Tibial nerve (tissue), 4 donors: ENCODE results near the gene SEMA4C. TPM values are rescaled to one million over a fixed set of nuclear protein-coding genes. Genes with fewer than 3 reads are reported as not detected.
A peak's percentile ranks its signal among the peaks of the same experiment; 100 is the strongest.

Source experiments
- DNase-seq, 2 donors: peaks; one replicate each; pipeline ENCODE4 v3.0.0-alpha.2; 2019; ENCODE audit warnings: low spot score in 2 of 2
- H3K27ac ChIP-seq, 4 donors: fragments of 200-600 bp; sonication (generic) in 3 of 4; one replicate each; pipeline ENCODE4 v1.5.1; 2017 to 2019; ENCODE audit warnings: mild to moderate bottlenecking in 1 of 4
- H3K27me3 ChIP-seq, 2 donors: fragments of 200-600 bp; sonication (generic) in 1 of 2; one replicate each; pipeline versions ENCODE4 v1.5.1 to v1.6.0; 2017 to 2019
- H3K36me3 ChIP-seq, 3 donors: fragments of 200-600 bp; sonication (generic); one replicate each; pipeline ENCODE4 v1.5.1; 2018 to 2019
- H3K4me1 ChIP-seq, 4 donors: fragments of 200-600 bp; sonication (generic) in 3 of 4; one replicate each; pipeline ENCODE4 v1.5.1; 2017 to 2019
- H3K4me3 ChIP-seq, 4 donors: fragments of 200-600 bp; sonication (generic) in 3 of 4; one replicate each; pipeline ENCODE4 v1.5.1; 2017 to 2019; ENCODE audit warnings: mild to moderate bottlenecking in 1 of 4, moderate library complexity in 1 of 4
- H3K9me3 ChIP-seq, 4 donors: fragments of 200-600 bp; sonication (generic) in 3 of 4; one replicate each; pipeline ENCODE4 v1.5.1; 2017 to 2019
- CTCF ChIP-seq, 5 experiments: fragments of 200-600 bp in 3 of 5; fragments of 450-650 bp in 2 of 5; sonication (generic) in 3 of 5; IDR thresholded peaks; one replicate each; pipeline ENCODE4 v1.5.1; 2016 to 2019; ENCODE audit warnings: antibody characterized with exemption in 5 of 5, mild to moderate bottlenecking in 3 of 5, moderate library complexity in 2 of 5
- EP300 ChIP-seq, 2 donors: sonication (generic); formaldehyde crosslinking; IDR thresholded peaks; one replicate each; pipeline ENCODE4 v1.6.1; 2017; ENCODE audit warnings: antibody characterized with exemption in 2 of 2, mild to moderate bottlenecking in 1 of 2
- POLR2A ChIP-seq, 2 donors: fragments of 450-650 bp; IDR thresholded peaks; one replicate each; pipeline ENCODE4 v1.6.1; 2017; ENCODE audit warnings: antibody characterized with exemption in 2 of 2, mild to moderate bottlenecking in 2 of 2, moderate library complexity in 2 of 2
- whole genome bisulfite sequencing, 2 donors: methylation state at CpG; one replicate each; pipeline ENCODE4 v1.1.5; 2018; 5-methylcytosine and 5-hydroxymethylcytosine counted together
- total RNA-seq, 4 donors: library from RNA; depleted of rRNA; stranded (reverse); fragments of >200 nt; gene quantifications; one replicate each; pipeline ENCODE4 v1.1.0, GENCODE V29; 2016

The SEMA4C gene
- total RNA-seq, 4 donors from 2014 or later = 120 to 181 (median 147) TPM

GRCh38 chr2:96898135-96898505 lies 28.2 kb upstream of the SEMA4C start:
- WGBS, 2 donors = 82 to 86% methylated on average over 8 of the region's 8 CpGs
- TF ChIP-seq EP300 (IDR thresholded peaks at IDR 0.05) (no peak), POLR2A (IDR thresholded peaks at IDR 0.05) (no peak), CTCF (IDR thresholded peaks at IDR 0.05) (no peak)

DNA sequence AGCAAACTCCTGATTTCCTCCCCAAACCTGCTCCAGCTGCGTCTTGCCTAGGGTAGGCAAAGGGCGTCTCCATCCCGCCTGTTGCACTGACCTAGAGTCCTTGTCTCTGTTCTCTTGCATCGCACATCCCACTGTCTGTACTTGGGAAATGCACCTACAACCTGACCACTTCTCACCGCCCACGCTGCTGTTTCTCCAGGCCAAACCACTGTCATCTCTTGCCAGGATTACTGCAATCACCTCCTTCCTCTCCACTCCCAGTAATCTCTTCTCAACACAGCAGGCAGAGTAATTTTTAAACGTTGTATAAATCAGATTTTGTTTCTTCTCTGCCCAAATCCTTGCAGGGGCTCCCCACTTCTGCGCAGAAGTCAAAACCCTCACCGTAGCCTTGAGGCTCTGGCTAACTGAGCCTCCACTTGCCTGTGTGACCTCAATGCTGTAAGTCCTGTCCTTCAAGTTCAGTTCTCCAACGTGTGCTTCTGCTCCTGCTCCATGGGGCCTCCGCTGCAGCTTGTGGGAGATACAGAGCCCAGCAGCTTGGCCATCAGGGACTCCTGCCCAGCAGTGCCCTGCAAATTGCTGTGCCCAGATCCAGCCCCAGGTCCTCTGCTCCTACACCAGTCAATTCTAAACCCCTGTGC lies 27.7 kb upstream of the SEMA4C start:
- Histone ChIP-seq H3K27ac (no peak overlapping the region), H3K27me3 (no peaks in the 10 kb centered on the region), H3K36me3 (no peaks in the 10 kb centered on the region), H3K9me3 (no peaks in the 10 kb centered on the region), H3K4me1 (peaks cover 0 to 20% (median 11%) of the 10 kb centered on the region in 4 donors), H3K4me3 (no peak overlapping the region)
- TF ChIP-seq EP300 (IDR thresholded peaks at IDR 0.05) (no peak), CTCF (IDR thresholded peaks at IDR 0.05) (no peak)
- 72 to 76% methylated on average over 11 of the region's 11 CpGs for WGBS, 2 donors
- DNase-seq = no peak

More at GRCh38 chr2:96898135-96898505, 28.2 kb upstream of the SEMA4C start:
- Histone ChIP-seq H3K9me3 (no peaks in the 10 kb centered on the region), H3K36me3 (no peaks in the 10 kb centered on the region), H3K27me3 (no peaks in the 10 kb centered on the region), H3K27ac (no peak overlapping the region), H3K4me3 (no peak overlapping the region), H3K4me1 (peaks cover 0 to 20% (median 11%) of the 10 kb centered on the region in 4 donors)
- DNase-seq = no peak

GRCh38 chr2:96895746-96896651 lies 26.1 kb upstream of the SEMA4C start:
- Histone ChIP-seq H3K4me3 (no peak overlapping the region), H3K27ac (peak overlapping the region in 3 of 4 donors; percentile 47 to 76 (median 50)), H3K4me1 (peaks cover 0 to 33% (median 19%) of the 10 kb centered on the region in 4 donors), H3K27me3 (no peaks in the 10 kb centered on the region), H3K9me3 (no peaks in the 10 kb centered on the region), H3K36me3 (no peaks in the 10 kb centered on the region)
- 46 to 59% methylated on average over 18 of the region's 18 CpGs for WGBS, 2 donors
- no peak for TF ChIP-seq CTCF (IDR thresholded peaks at IDR 0.05)
- no peak for TF ChIP-seq POLR2A (IDR thresholded peaks at IDR 0.05)
- no peak for TF ChIP-seq EP300 (IDR thresholded peaks at IDR 0.05)
- no peak for DNase-seq

GRCh38 chr2:96895032-96895745 lies 25.3 kb upstream of the SEMA4C start:
- Histone ChIP-seq H3K4me1 (peaks cover 0 to 41% (median 22%) of the 10 kb centered on the region in 4 donors), H3K36me3 (no peaks in the 10 kb centered on the region), H3K9me3 (no peaks in the 10 kb centered on the region), H3K4me3 (no peak overlapping the region), H3K27me3 (no peaks in the 10 kb centered on the region), H3K27ac (peak overlapping the region in 3 of 4 donors; percentile 47 to 76 (median 50))
- TF ChIP-seq CTCF (IDR thresholded peaks at IDR 0.05) (no peak), POLR2A (IDR thresholded peaks at IDR 0.05) (no peak), EP300 (IDR thresholded peaks at IDR 0.05) (no peak)
- no peak for DNase-seq
- 74 to 78% methylated on average over 10 of the region's 10 CpGs for WGBS, 2 donors
